Transverse colon (tissue), 3 donors: ENCODE measurements around the gene NOS3.

Experiments used
- EP300 ChIP-seq: sonication (generic); formaldehyde crosslinking; IDR thresholded peaks from one replicate; pipeline ENCODE4 v1.6.1; 2017; ENCODE audit warnings: antibody characterized with exemption, low read depth
- POLR2A ChIP-seq: fragments of 450-650 bp; IDR thresholded peaks from one replicate; pipeline ENCODE4 v1.6.1; 2016; ENCODE audit warnings: antibody characterized with exemption, mild to moderate bottlenecking, moderate library complexity
- TF ChIP-seq, protein P1 (sequence below), 5 experiments: fragments of 200-600 bp in 3 of 5; fragments of 450-650 bp in 2 of 5; sonication (generic) in 3 of 5; IDR thresholded peaks; 1 replicate in 2 of 5; 2 replicates in 3 of 5; pipeline ENCODE4 v1.5.1; 2016 to 2017; ENCODE audit warnings: antibody characterized with exemption in 5 of 5, inconsistent platforms in 3 of 5, mild to moderate bottlenecking in 2 of 5, moderate library complexity in 1 of 5

DNA sequence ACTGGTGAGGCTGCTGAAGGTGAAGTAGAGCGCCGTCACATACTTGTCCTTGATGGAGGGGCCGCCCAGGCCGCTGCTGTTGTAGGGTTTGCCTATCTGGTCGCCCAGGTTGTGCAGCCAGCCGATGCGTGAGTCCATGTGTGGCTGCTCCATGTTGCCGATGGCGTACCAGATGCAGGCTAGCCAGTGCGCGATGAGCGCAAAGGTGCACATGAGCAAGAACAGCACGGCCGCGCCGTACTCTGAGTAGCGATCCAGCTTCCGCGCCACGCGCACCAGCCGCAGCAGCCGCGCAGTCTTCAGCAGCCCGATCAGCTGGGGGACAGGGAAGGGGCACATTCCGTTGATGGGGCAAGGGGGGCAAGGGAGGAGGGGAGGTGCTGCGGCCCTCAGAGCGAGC, 39.3 kb upstream of the NOS3 start:
- TF ChIP-seq POLR2A (no peak), EP300 (no peak)
- TF ChIP-seq, protein P1, sequence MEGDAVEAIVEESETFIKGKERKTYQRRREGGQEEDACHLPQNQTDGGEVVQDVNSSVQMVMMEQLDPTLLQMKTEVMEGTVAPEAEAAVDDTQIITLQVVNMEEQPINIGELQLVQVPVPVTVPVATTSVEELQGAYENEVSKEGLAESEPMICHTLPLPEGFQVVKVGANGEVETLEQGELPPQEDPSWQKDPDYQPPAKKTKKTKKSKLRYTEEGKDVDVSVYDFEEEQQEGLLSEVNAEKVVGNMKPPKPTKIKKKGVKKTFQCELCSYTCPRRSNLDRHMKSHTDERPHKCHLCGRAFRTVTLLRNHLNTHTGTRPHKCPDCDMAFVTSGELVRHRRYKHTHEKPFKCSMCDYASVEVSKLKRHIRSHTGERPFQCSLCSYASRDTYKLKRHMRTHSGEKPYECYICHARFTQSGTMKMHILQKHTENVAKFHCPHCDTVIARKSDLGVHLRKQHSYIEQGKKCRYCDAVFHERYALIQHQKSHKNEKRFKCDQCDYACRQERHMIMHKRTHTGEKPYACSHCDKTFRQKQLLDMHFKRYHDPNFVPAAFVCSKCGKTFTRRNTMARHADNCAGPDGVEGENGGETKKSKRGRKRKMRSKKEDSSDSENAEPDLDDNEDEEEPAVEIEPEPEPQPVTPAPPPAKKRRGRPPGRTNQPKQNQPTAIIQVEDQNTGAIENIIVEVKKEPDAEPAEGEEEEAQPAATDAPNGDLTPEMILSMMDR (IDR thresholded peaks at IDR 0.05) = no peak
